Tibial artery (tissue), 4 donors: ENCODE results near the gene C9orf153.

Experiments used
- DNase-seq, 2 donors: peaks; one replicate each; pipeline ENCODE4 v3.0.0-alpha.2; 2019
- H3K27ac ChIP-seq, 2 donors: fragments of 200-600 bp; sonication (generic) in 1 of 2; 1 replicate in 1 of 2; 2 replicates in 1 of 2; pipeline ENCODE4 v1.5.1; 2018 to 2019; ENCODE audit warnings: mild to moderate bottlenecking in 1 of 2
- H3K27me3 ChIP-seq, 2 donors: fragments of 200-600 bp; sonication (generic) in 1 of 2; one replicate each; pipeline versions ENCODE4 v1.5.1 to v1.6.0; 2016 to 2019
- H3K36me3 ChIP-seq, 3 donors: fragments of 200-600 bp; sonication (generic) in 2 of 3; one replicate each; pipeline ENCODE4 v1.5.1; 2016 to 2019; ENCODE audit warnings: mild to moderate bottlenecking in 2 of 3
- H3K4me1 ChIP-seq, 4 donors: fragments of 200-600 bp; sonication (generic) in 2 of 4; 1 replicate in 3 of 4; 2 replicates in 1 of 4; pipeline ENCODE4 v1.5.1; 2016 to 2019
- H3K4me3 ChIP-seq, 2 donors: fragments of 200-600 bp; sonication (generic) in 1 of 2; 1 replicate in 1 of 2; 2 replicates in 1 of 2; pipeline ENCODE4 v1.5.1; 2018 to 2019; ENCODE audit warnings: mild to moderate bottlenecking in 2 of 2
- H3K9me3 ChIP-seq, 3 donors: fragments of 200-600 bp; sonication (generic) in 1 of 3; one replicate each; pipeline ENCODE4 v1.5.1; 2016 to 2019
- CTCF ChIP-seq, 2 experiments: fragments of 200-600 bp in 1 of 2; fragments of 450-650 bp in 1 of 2; IDR thresholded peaks; one replicate each; pipeline ENCODE4 v1.5.1; 2017 to 2019; ENCODE audit warnings: antibody characterized with exemption in 2 of 2, mild to moderate bottlenecking in 1 of 2, moderate library complexity in 1 of 2
- intact Hi-C: fragments of 100-400 bp; cut with DNase I; formaldehyde crosslinking; loops from one replicate; pipeline ENCODE4 v1.15.0; 2023; ENCODE audit warnings: low total_unique reads

The C9orf153 gene

GRCh38 chr9:86238861-86239770 lies 20.3 kb downstream of the C9orf153 start:
- no peak for TF ChIP-seq CTCF (IDR thresholded peaks at IDR 0.05)
- no peak overlapping the region for H3K27ac ChIP-seq
- H3K36me3 ChIP-seq: no peaks in the 10 kb centered on the region
- H3K4me3 ChIP-seq: no peak overlapping the region
- no peak for DNase-seq
- H3K9me3 ChIP-seq: no peaks in the 10 kb centered on the region
- no peaks in the 10 kb centered on the region for H3K4me1 ChIP-seq
- no peaks in the 10 kb centered on the region for H3K27me3 ChIP-seq
- intact Hi-C loops: no loop called here

GRCh38 chr9:86230858-86231257 lies 28.6 kb downstream of the C9orf153 start:
- DNase-seq: no peak
- Histone ChIP-seq H3K27me3 (no peaks in the 10 kb centered on the region), H3K4me3 (no peak overlapping the region), H3K4me1 (no peaks in the 10 kb centered on the region), H3K36me3 (no peaks in the 10 kb centered on the region), H3K27ac (no peak overlapping the region), H3K9me3 (no peaks in the 10 kb centered on the region)
- no peak for TF ChIP-seq CTCF (IDR thresholded peaks at IDR 0.05)
- intact Hi-C loops: no loop called here

- H3K9me3 ChIP-seq: no peaks in the 10 kb centered on the region
- no peaks in the 10 kb centered on the region for H3K27me3 ChIP-seq
- intact Hi-C loops: no loop called here
- no peak overlapping the region for H3K4me3 ChIP-seq
- no peaks in the 10 kb centered on the region for H3K36me3 ChIP-seq
- no peak for TF ChIP-seq CTCF (IDR thresholded peaks at IDR 0.05)
- no peak for DNase-seq
- H3K4me1 ChIP-seq: no peaks in the 10 kb centered on the region
- H3K27ac ChIP-seq: no peak overlapping the region
These were observed 36.8 kb downstream of the C9orf153 start for GRCh38 chr9:86222667-86223066.

- Histone ChIP-seq H3K4me1 (no peaks in the 10 kb centered on the region), H3K27me3 (no peaks in the 10 kb centered on the region), H3K4me3 (no peak overlapping the region), H3K36me3 (no peaks in the 10 kb centered on the region), H3K27ac (no peak overlapping the region), H3K9me3 (no peaks in the 10 kb centered on the region)
- no peak for DNase-seq
- TF ChIP-seq CTCF (IDR thresholded peaks at IDR 0.05): no peak
- intact Hi-C loops: no loop called here
These were observed 39.9 kb downstream of the C9orf153 start for GRCh38 chr9:86219606-86220005.

- intact Hi-C loops: no loop called here
- TF ChIP-seq CTCF (IDR thresholded peaks at IDR 0.05): no peak
- no peaks in the 10 kb centered on the region for H3K36me3 ChIP-seq
- H3K27me3 ChIP-seq: no peaks in the 10 kb centered on the region
- no peak for DNase-seq
- H3K4me3 ChIP-seq: no peak overlapping the region
- no peaks in the 10 kb centered on the region for H3K9me3 ChIP-seq
- no peaks in the 10 kb centered on the region for H3K4me1 ChIP-seq
- no peak overlapping the region for H3K27ac ChIP-seq
These were observed 42.2 kb downstream of the C9orf153 start for GRCh38 chr9:86217076-86217755.
